H1 (cell line): Measurements from ENCODE around the gene SERINC1. TPM values are rescaled to one million over a fixed set of nuclear protein-coding genes. Genes with fewer than 3 reads are reported as not detected.
A peak's percentile ranks its signal among the peaks of the same experiment; 100 is the strongest.

Experiments used
- CTCF ChIA-PET: fragments of 300-600 bp; sonication (Branson Sonifier 250); formaldehyde crosslinking; loops from one replicate; lab custom pipeline; 2021; ENCODE audit not compliant: partially characterized antibody; lab: Charles Lee
- POLR2A ChIA-PET: fragments of 300-600 bp; sonication (Branson Sonifier 250); formaldehyde crosslinking; loops from one replicate; lab custom pipeline; 2021; ENCODE audit warnings: inconsistent platforms; ENCODE audit not compliant: partially characterized antibody; lab: Charles Lee
- DNase-seq, 2 experiments: peaks; one replicate each; pipeline versions ENCODE4 v3.0.0 to v3.0.0-alpha.2; 2010 to 2022; ENCODE audit warnings: low spot score in 2 of 2, low read depth in 1 of 2, mixed read lengths in 1 of 2
- FAIRE-seq: peaks from 2 replicates; lab custom pipeline; 2011; peaks lifted over from hg19 to GRCh38; lab: Jason Lieb, UNC
- H2AFZ ChIP-seq: 2 replicates; pipeline ENCODE4 v1.8.1; 2012; ENCODE audit warnings: low read length, inconsistent platforms
- H2AK5ac ChIP-seq: 2 replicates; pipeline ENCODE4 v1.6.1; 2013; ENCODE audit warnings: low read depth, low read length
- H2BK120ac ChIP-seq: replicated peaks from 2 replicates; pipeline ENCODE3; 2013; ENCODE audit warnings: low read depth, low read length, inconsistent platforms
- H2BK12ac ChIP-seq: 2 replicates; pipeline ENCODE4 v1.6.1; 2013; ENCODE audit warnings: low read depth, low read length
- H2BK15ac ChIP-seq: 2 replicates; pipeline ENCODE4 v1.6.1; 2013; ENCODE audit warnings: low read length
- H2BK20ac ChIP-seq: 2 replicates; pipeline ENCODE4 v1.6.1; 2013; ENCODE audit warnings: low read length
- H2BK5ac ChIP-seq: 2 replicates; pipeline ENCODE4 v1.6.1; 2013; ENCODE audit warnings: low read depth, low read length
- H3K14ac ChIP-seq: 2 replicates; pipeline ENCODE4 v1.6.1; 2013; ENCODE audit warnings: inconsistent platforms; ENCODE audit not compliant: insufficient read length
- H3K18ac ChIP-seq: 2 replicates; pipeline ENCODE4 v1.6.1; 2013; ENCODE audit warnings: low read length; ENCODE audit errors: extremely low read depth
- H3K23ac ChIP-seq: 2 replicates; pipeline ENCODE4 v1.6.1; 2013; ENCODE audit warnings: inconsistent platforms; ENCODE audit not compliant: insufficient read length
- H3K23me2 ChIP-seq: 2 replicates; pipeline ENCODE4 v1.6.1; 2013; ENCODE audit warnings: low read depth, low read length
- H3K27ac ChIP-seq: 2 replicates; pipeline ENCODE4 v1.6.1; 2011; ENCODE audit warnings: low read depth, low read length, inconsistent platforms
- H3K27me3 ChIP-seq, 4 experiments: replicated peaks in 1 of 4; 1 replicate in 1 of 4; 2 replicates in 3 of 4; pipeline versions ENCODE4 v1.6.1 to v1.8.1; 2011 to 2013; ENCODE audit warnings: low read length in 3 of 4, mild to moderate bottlenecking in 3 of 4, inconsistent platforms in 2 of 4, mixed read lengths in 2 of 4, moderate library complexity in 1 of 4; ENCODE audit not compliant: control insufficient read depth in 3 of 4, insufficient read depth in 3 of 4; ENCODE audit errors: extremely low read depth in 1 of 4
- H3K36me3 ChIP-seq, 4 experiments: 2 replicates each; pipeline versions ENCODE4 v1.6.1 to v1.8.1; 2011 to 2013; ENCODE audit warnings: mild to moderate bottlenecking in 4 of 4, low read length in 3 of 4, moderate library complexity in 2 of 4, control low read depth in 1 of 4, inconsistent platforms in 1 of 4; ENCODE audit not compliant: insufficient read depth in 4 of 4, control insufficient read depth in 2 of 4
- H3K4ac ChIP-seq: replicated peaks from 2 replicates; pipeline ENCODE3; 2013; ENCODE audit warnings: low read length, low read depth, mixed read lengths, inconsistent platforms; ENCODE audit not compliant: insufficient read length
- H3K4me1 ChIP-seq, 4 experiments: replicated peaks in 1 of 4; 1 replicate in 1 of 4; 2 replicates in 3 of 4; pipeline versions ENCODE4 v1.6.1 to v1.8.1; 2011 to 2013; ENCODE audit warnings: low read length in 3 of 4, inconsistent platforms in 2 of 4, mixed read lengths in 1 of 4; ENCODE audit not compliant: insufficient read depth in 4 of 4, control insufficient read depth in 3 of 4
- H3K4me2 ChIP-seq, 2 experiments: 2 replicates each; pipeline versions ENCODE4 v1.6.1 to v1.8.1; 2011 to 2013; ENCODE audit warnings: low read depth in 2 of 2, low read length in 2 of 2, control low read depth in 1 of 2, inconsistent platforms in 1 of 2, mild to moderate bottlenecking in 1 of 2; ENCODE audit not compliant: insufficient read depth in 1 of 2
- H3K4me3 ChIP-seq, 4 experiments: fragments of 200-600, 300-600 bp in 1 of 4; sonication (generic), shearing (Covaris generic), sonication (Bioruptor Twin) in 1 of 4; 2 replicates each; pipeline versions ENCODE4 v1.5.1 to v1.8.1; 2011 to 2016; ENCODE audit warnings: low read length in 4 of 4, low read depth in 3 of 4, control low read depth in 2 of 4, inconsistent platforms in 2 of 4, mild to moderate bottlenecking in 2 of 4, mixed read lengths in 1 of 4, moderate library complexity in 1 of 4; ENCODE audit not compliant: insufficient read depth in 2 of 4; ENCODE audit errors: extremely low read depth in 1 of 4
- H3K56ac ChIP-seq: replicated peaks from 2 replicates; pipeline ENCODE3; 2013; ENCODE audit warnings: low read depth, mild to moderate bottlenecking, mixed read lengths, low read length, inconsistent platforms; ENCODE audit not compliant: insufficient read length
- H3K79me1 ChIP-seq: 2 replicates; pipeline ENCODE4 v1.6.1; 2013; ENCODE audit warnings: low read depth, low read length, control low read depth
- H3K79me2 ChIP-seq, 2 experiments: 2 replicates each; pipeline versions ENCODE4 v1.6.1 to v1.8.1; 2012 to 2013; ENCODE audit warnings: low read length in 2 of 2, mild to moderate bottlenecking in 2 of 2, inconsistent platforms in 1 of 2; ENCODE audit not compliant: insufficient read depth in 2 of 2, control insufficient read depth in 1 of 2
- H3K9ac ChIP-seq, 4 experiments: replicated peaks in 1 of 4; 1 replicate in 1 of 4; 2 replicates in 3 of 4; pipeline versions ENCODE4 v1.6.1 to v1.8.1; 2011 to 2013; ENCODE audit warnings: low read depth in 3 of 4, low read length in 3 of 4, control low read depth in 2 of 4, mild to moderate bottlenecking in 2 of 4, moderate library complexity in 2 of 4, inconsistent platforms in 1 of 4; ENCODE audit errors: extremely low read depth in 1 of 4
- H3K9me3 ChIP-seq, 2 experiments: 2 replicates each; pipeline versions ENCODE4 v1.6.1 to v1.8.1; 2012 to 2013; ENCODE audit warnings: mild to moderate bottlenecking in 2 of 2, moderate library complexity in 2 of 2, control low read depth in 1 of 2, inconsistent platforms in 1 of 2, low read depth in 1 of 2, low read length in 1 of 2, mixed read lengths in 1 of 2; ENCODE audit not compliant: insufficient read depth in 2 of 2
- H4K20me1 ChIP-seq, 2 experiments: replicated peaks in 1 of 2; 2 replicates each; pipeline versions ENCODE3 to v1.8.1; 2011 to 2013; ENCODE audit warnings: inconsistent platforms in 2 of 2, low read length in 2 of 2, mild to moderate bottlenecking in 1 of 2; ENCODE audit not compliant: insufficient read depth in 2 of 2, control insufficient read depth in 1 of 2
- H4K5ac ChIP-seq: 2 replicates; pipeline ENCODE4 v1.6.1; 2013; ENCODE audit warnings: low read length, low read depth, mixed read lengths, inconsistent platforms; ENCODE audit not compliant: insufficient read length
- H4K8ac ChIP-seq: 2 replicates; pipeline ENCODE4 v1.8.0; 2013; ENCODE audit warnings: mild to moderate bottlenecking, moderate library complexity, low read length, inconsistent platforms; ENCODE audit not compliant: insufficient read depth; ENCODE audit errors: extremely low read depth
- H4K91ac ChIP-seq: replicated peaks from 2 replicates; pipeline ENCODE3; 2013; ENCODE audit warnings: low read length, mixed read lengths, inconsistent platforms; ENCODE audit not compliant: insufficient read length
- CTCF ChIP-seq, 3 experiments: IDR thresholded peaks; 1 replicate in 2 of 3; 2 replicates in 1 of 3; pipeline versions ENCODE4 v1.5.1 to v1.6.1; 2011; ENCODE audit warnings: low read length in 3 of 3, mild to moderate bottlenecking in 3 of 3, inconsistent platforms in 2 of 3, low read depth in 1 of 3, moderate library complexity in 1 of 3; ENCODE audit not compliant: insufficient read depth in 1 of 3; ENCODE audit errors: control extremely low read depth in 1 of 3
- MAFK ChIP-seq: IDR thresholded peaks from 2 replicates; pipeline ENCODE4 v1.6.1; 2012; ENCODE audit warnings: low read depth, mild to moderate bottlenecking, improper control_type of control experiment, low read length
- WGBS, 2 experiments: shearing (Covaris generic) in 1 of 2; methylation state at CpG; one replicate each; pipeline versions ENCODE4 v1.1.6 to v1.1.7; 2013 to 2015; ENCODE audit warnings: low lambda C conversion rate in 2 of 2, mixed read lengths in 2 of 2, inconsistent platforms in 1 of 2, low coverage in 1 of 2, missing lambda C conversion rate in 1 of 2; ENCODE audit not compliant: insufficient replicate concordance in 2 of 2, insufficient coverage in 1 of 2, insufficient read length in 1 of 2; ENCODE audit errors: extremely low coverage in 1 of 2, missing lambda C conversion rate in 1 of 2; 5-methylcytosine and 5-hydroxymethylcytosine counted together
- polyA plus RNA-seq, 7 experiments: library from polyadenylated mRNA; depleted of rRNA in 3 of 7; stranded (reverse) in 5 of 7; unstranded in 2 of 7; fragments of >200 nt in 5 of 7; fragments of 200-250 nt in 2 of 7; gene quantifications; 1 replicate in 5 of 7; 2 replicates in 1 of 7; 4 replicates in 1 of 7; pipeline versions ENCODE4 v1.2.1 to v1.2.3, GENCODE V29; 2011 to 2013; ENCODE audit warnings: missing spikeins in 2 of 7, mixed read lengths in 2 of 7
- total RNA-seq: library from RNA; stranded (reverse); fragmentation: NEBNext Ultra II Directional; extraction: Animal tissue kit (Norgen Biotek cat#: 25700); gene quantifications from 2 replicates; pipeline ENCODE4 v1.2.1, GENCODE V29; 2021

SERINC1 gene
- total and polyA plus RNA-seq, 2 of the 8 experiments (the other 6 are each of a cell fraction or from before 2014, with no cell fraction given): 15.4 to 38.6 TPM

GRCh38 chr6:122405417-122405816, 66.2 kb downstream of the SERINC1 start:
- no peak overlapping the region for H2AK5ac ChIP-seq
- no peaks in the 10 kb centered on the region for H3K23me2 ChIP-seq
- TF ChIP-seq CTCF (IDR thresholded peaks at IDR 0.05; ENCODE audit: control extremely low read depth in 1 of 3, insufficient read depth in 1 of 3, low read depth in 1 of 3, low read length in 3 of 3) (peak in 1 of 3 experiments; percentile 17; a peak in 1 of 4 replicates), MAFK (no peak)
- H2AFZ ChIP-seq: no peak overlapping the region
- H3K56ac ChIP-seq: no peak overlapping the region
- no peak for FAIRE-seq
- H3K36me3 ChIP-seq: no peaks in the 10 kb centered on the region
- no peak overlapping the region for H2BK12ac ChIP-seq
- POLR2A ChIA-PET: no interaction called here
- H4K20me1 ChIP-seq: peaks cover 10 to 13% of the 10 kb centered on the region in 2 experiments
- no peak overlapping the region for H3K27ac ChIP-seq
- no peak overlapping the region for H2BK5ac ChIP-seq
- peaks cover 0 to 3% (median 0%) of the 10 kb centered on the region in 4 experiments; a peak in 3 of 7 replicates for H3K4me1 ChIP-seq
- no peaks in the 10 kb centered on the region for H3K27me3 ChIP-seq
- H3K14ac ChIP-seq: no peak overlapping the region
- H4K5ac ChIP-seq: no peak overlapping the region
- no peak overlapping the region for H2BK20ac ChIP-seq
- H3K79me2 ChIP-seq: peaks cover 0 to 98% of the 10 kb centered on the region in 2 experiments; a peak in 3 of 4 replicates
- no peak overlapping the region for H3K4me3 ChIP-seq
- H3K4ac ChIP-seq: no peak overlapping the region
- DNase-seq: no peak
- no peak overlapping the region for H3K18ac ChIP-seq
- peaks cover 3% of the 10 kb centered on the region for H3K79me1 ChIP-seq
- WGBS, 2 experiments: 95% methylated on average over 1 of the region's 1 CpG; no CpG with 5 or more reads in 1 of the 2 experiments
- H3K9ac ChIP-seq: no peak overlapping the region
- H2BK15ac ChIP-seq: no peak overlapping the region
- no peak overlapping the region for H3K4me2 ChIP-seq
- no peak overlapping the region for H3K23ac ChIP-seq
- H4K91ac ChIP-seq: no peak overlapping the region
- H4K8ac ChIP-seq: no peak overlapping the region
- H2BK120ac ChIP-seq: no peak overlapping the region
- no peaks in the 10 kb centered on the region for H3K9me3 ChIP-seq
- CTCF ChIA-PET: interaction anchor here (0.6 to 1.5 kb wide), 4 partner anchors 9 to 86 kb away, joined by 3 to 8 read pairs (median 5); no protein-coding TSS in a partner anchor
